ENCODE results near the gene ZMYND11.

- TF ChIP-seq CTCF (IDR thresholded peaks at IDR 0.05): no peak
- no peak for TF ChIP-seq MAZ (IDR thresholded peaks at IDR 0.05; ENCODE audit: borderline replicate concordance, low read depth, low read length)
- TF ChIP-seq ESRRA (IDR thresholded peaks at IDR 0.05; ENCODE audit: borderline replicate concordance, low read length): no peak
- TF ChIP-seq CEBPB (IDR thresholded peaks at IDR 0.05): no peak
- no peak for TF ChIP-seq SREBF2 (IDR thresholded peaks at IDR 0.05)
- TF ChIP-seq POLR2A (IDR thresholded peaks at IDR 0.05; ENCODE audit: low read length): no peak
- TF ChIP-seq EHMT2 (IDR thresholded peaks at IDR 0.05; ENCODE audit: low read depth): no peak
- no peak for TF ChIP-seq RAD21 (conservative IDR thresholded peaks at IDR 0.05 in 1 of 2, IDR thresholded peaks at IDR 0.05 in 1 of 2)
- no peak for TF ChIP-seq MAX (IDR thresholded peaks at IDR 0.05)
- no peak for TF ChIP-seq EP300 (IDR thresholded peaks at IDR 0.05)
- TF ChIP-seq FOSL2 (IDR thresholded peaks at IDR 0.05): no peak
- TF ChIP-seq FOSL2 (CRISPR knock-in tag; IDR thresholded peaks at IDR 0.05): no peak
- no peak for TF ChIP-seq HMGXB4 (CRISPR knock-in tag; IDR thresholded peaks at IDR 0.05; ENCODE audit: borderline replicate concordance)
Measured at GRCh38 chr10:201328-201771, 66.1 kb downstream of the ZMYND11 start.

Measured in A549 (cell line).